Stimulated activated memory B cell treated with anti-CD40 and anti-IgM and Interleukin-4, amounts not matched to agents 10 μg/mL and 1 μg/mL and 100 μg/mL, for 72 hours (primary cell): ENCODE data around the gene LUC7L2.
"Not testable (repeated sequence)": the region's sequence is repeated elsewhere in the genome, so short reads cannot be mapped to it uniquely, and the experiment has no call there.

Experiments used
- ATAC-seq: fragments of 150-1000 bp; cut with Tn5 transposase; 2 replicates; pipeline ENCODE4 v1.10.0; 2021
- H3K27ac Mint-ChIP-seq: one replicate; pipeline ENCODE4 v1.8.0; 2022; ENCODE audit warnings: mild to moderate bottlenecking, mixed read lengths
- H3K27me3 Mint-ChIP-seq: one replicate; pipeline ENCODE4 v1.8.0; 2022; ENCODE audit warnings: mixed read lengths
- H3K36me3 Mint-ChIP-seq: one replicate; pipeline ENCODE4 v1.8.0; 2022; ENCODE audit warnings: mixed read lengths
- H3K4me1 Mint-ChIP-seq: one replicate; pipeline ENCODE4 v1.8.0; 2022; ENCODE audit warnings: mixed read lengths
- H3K4me3 Mint-ChIP-seq: one replicate; pipeline ENCODE4 v1.8.0; 2022; ENCODE audit warnings: mild to moderate bottlenecking, moderate library complexity, mixed read lengths
- H3K9me3 Mint-ChIP-seq: one replicate; pipeline ENCODE4 v1.8.0; 2022; ENCODE audit warnings: mixed read lengths

LUC7L2 gene, protein sequence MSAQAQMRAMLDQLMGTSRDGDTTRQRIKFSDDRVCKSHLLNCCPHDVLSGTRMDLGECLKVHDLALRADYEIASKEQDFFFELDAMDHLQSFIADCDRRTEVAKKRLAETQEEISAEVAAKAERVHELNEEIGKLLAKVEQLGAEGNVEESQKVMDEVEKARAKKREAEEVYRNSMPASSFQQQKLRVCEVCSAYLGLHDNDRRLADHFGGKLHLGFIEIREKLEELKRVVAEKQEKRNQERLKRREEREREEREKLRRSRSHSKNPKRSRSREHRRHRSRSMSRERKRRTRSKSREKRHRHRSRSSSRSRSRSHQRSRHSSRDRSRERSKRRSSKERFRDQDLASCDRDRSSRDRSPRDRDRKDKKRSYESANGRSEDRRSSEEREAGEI

DNA sequence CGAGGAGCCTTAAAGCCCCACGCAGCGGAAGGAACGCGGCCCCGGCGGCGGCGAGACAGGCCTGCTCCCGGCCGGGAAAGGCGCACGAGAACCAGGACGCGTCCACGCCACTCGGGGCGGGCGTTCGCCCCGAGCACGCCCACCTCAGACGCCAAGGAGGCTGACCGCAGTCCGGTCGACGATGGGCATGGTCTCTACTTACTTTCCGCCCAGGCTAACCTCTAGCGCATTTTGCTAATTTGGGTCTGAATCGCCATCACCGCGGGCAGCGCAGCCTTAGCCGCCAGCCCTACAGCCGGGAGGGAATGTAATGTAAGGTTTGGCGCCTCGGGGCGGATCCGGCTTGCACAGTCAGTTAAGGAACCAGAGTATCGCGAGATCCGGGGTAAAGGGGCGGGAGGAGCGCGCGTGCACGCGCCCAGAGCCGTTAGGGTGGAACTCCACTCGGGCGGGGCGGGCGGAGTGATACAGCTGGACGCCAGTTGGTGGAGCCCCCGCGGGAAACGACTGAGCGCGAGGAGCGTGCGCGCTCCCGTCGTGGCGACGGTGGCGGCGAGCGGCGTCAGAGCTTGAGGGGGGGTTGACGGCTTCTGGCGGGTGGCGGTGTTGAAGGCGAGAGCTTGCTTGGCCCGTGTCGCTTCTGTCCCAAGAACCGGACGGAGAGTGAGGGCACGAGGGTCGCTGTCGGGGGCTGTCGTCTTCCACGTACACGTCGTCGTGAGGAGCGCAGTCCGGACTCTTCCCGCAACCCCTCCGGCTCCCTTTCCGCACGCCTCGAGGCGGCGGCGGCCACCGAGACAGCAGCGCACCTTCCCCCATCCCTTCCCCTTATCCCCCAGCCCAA is at the start of gene LUC7L2:
TSS of gene LUC7L2 (plus strand) at position 529 of the 844 bp plus-strand sequence. CDS start 368 bp downstream, outside the sequence.
- no peaks in the 10 kb centered on the region for H3K9me3 Mint-ChIP-seq
- peaks cover 36% of the 10 kb centered on the region for H3K4me1 Mint-ChIP-seq
- H3K4me3 Mint-ChIP-seq, result peak within 1 kb of the TSS; percentile 93
- peak within 1 kb of the TSS; percentile 95 for H3K27ac Mint-ChIP-seq
- ATAC-seq, result peak; percentile 93
- H3K36me3 Mint-ChIP-seq, result peaks cover 15% of the 10 kb centered on the region
- H3K27me3 Mint-ChIP-seq, result no peaks in the 10 kb centered on the region

DNA sequence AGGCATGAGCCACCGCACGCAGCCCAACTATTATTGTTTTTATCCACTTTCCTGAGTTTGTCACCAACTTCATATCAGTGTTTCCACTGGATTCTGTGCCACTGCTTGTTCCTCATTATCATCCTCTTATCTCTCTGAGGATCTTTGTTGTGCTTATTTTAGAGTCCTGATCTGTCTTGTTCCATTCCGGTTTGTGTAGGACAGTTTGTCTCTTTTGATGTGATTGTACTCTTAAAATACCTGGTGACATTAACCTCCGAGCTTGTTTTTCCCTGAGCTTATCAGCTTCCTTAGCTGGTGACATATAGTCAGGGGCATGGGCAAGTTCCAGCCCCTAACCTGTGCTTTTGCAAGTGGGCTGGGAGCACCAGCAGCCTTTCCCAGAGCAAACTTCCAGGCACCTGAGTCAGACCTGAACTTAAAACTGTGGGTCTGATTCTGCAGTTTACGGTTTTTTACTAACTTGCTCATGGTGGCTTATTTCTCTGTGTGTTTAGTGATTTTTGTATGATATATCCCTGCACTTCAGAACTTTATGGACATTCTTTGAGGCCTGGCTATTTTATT is 41.7 kb upstream of the LUC7L2 start:
- ATAC-seq, result no peak
- no peak overlapping the region for H3K4me3 Mint-ChIP-seq
- no peak overlapping the region for H3K27ac Mint-ChIP-seq
- H3K9me3 Mint-ChIP-seq, result no peaks in the 10 kb centered on the region
- H3K27me3 Mint-ChIP-seq, result no peaks in the 10 kb centered on the region
- no peaks in the 10 kb centered on the region for H3K4me1 Mint-ChIP-seq
- H3K36me3 Mint-ChIP-seq, result no peaks in the 10 kb centered on the region

DNA sequence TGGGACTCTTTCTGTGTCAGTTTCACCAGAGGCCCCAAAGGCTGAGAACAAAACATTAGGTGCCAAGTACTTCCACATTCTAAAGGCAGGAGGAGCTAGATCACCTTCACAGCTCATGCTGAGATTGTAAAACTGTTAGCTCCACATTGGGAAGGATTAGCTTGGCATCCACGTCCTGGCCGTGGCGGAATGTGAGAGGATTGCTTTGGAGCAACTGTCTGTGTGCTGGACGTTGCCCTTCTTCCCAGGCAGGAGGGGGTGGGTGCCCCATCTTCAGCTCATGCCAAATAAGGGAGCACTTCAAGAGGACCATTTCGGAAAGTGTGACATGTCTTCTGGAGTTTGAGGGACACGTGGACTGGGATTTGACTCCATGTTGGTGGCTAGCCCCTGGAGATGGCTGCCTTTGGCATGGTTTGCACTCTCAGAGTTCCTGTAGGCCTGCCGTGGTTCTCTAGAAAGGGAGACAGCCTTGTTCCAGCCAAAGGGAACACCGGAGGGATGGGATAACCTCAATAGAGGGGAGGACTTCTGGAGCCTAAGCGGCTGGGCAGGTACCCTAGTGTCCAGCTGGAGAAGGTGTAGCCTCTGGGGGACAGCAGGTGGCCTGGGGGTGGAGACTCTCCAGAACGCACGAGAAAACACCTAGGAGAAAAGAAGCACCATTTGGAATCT is 38.5 kb upstream of the LUC7L2 start:
- H3K36me3 Mint-ChIP-seq, result no peaks in the 10 kb centered on the region
- no peak for ATAC-seq

DNA sequence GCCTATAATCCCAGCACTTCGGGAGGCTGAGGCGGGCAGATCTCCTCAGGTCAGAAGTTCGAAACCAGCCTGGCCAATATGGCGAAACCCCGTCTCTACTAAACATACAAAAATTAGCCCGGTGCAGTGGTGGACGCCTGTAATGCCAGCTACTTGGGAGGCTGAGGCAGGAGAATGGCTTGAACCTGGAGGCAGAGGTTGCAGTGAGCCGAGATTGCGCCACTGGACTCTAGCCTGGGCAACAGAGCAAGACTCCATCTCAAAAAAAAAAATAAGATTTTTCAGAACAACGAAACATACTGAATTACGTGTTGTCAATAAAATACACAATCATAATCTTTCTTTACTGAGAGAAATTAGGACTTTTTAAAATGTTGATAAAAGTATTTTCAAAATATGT is 35.0 kb upstream of the LUC7L2 start:
- not testable (repeated sequence) for H3K27me3 Mint-ChIP-seq, H3K4me3 Mint-ChIP-seq, H3K4me1 Mint-ChIP-seq, H3K9me3 Mint-ChIP-seq, ATAC-seq, H3K36me3 Mint-ChIP-seq, H3K27ac Mint-ChIP-seq

More for the DNA sequence above, 38.5 kb upstream of the LUC7L2 start:
- H3K9me3 Mint-ChIP-seq, result no peaks in the 10 kb centered on the region
- no peaks in the 10 kb centered on the region for H3K27me3 Mint-ChIP-seq
- no peak overlapping the region for H3K4me3 Mint-ChIP-seq
- no peak overlapping the region for H3K27ac Mint-ChIP-seq
- H3K4me1 Mint-ChIP-seq, result no peaks in the 10 kb centered on the region

DNA sequence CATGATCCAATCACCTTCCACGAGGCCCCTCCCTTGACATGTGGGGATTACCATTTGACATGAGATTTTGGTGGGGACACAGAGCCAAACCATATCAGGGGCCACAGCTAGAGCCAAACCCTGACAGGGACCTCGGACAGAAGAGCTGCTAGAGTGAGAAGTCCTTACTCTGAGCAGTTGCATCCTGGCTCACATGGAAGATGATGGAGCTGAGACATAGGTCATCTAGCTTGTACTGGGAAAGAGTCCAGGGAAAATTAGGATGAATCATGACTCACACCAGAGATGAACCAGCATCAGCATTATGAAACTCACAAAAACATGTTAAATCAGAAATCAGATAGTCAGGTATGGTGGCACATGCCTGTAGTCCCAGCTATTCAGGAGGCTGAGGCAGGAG is 31.3 kb upstream of the LUC7L2 start:
- Mint-ChIP-seq H3K4me1 (no peaks in the 10 kb centered on the region), H3K36me3 (no peaks in the 10 kb centered on the region), H3K27me3 (no peaks in the 10 kb centered on the region), H3K4me3 (no peak overlapping the region), H3K27ac (no peak overlapping the region), H3K9me3 (no peaks in the 10 kb centered on the region)
- no peak for ATAC-seq

DNA sequence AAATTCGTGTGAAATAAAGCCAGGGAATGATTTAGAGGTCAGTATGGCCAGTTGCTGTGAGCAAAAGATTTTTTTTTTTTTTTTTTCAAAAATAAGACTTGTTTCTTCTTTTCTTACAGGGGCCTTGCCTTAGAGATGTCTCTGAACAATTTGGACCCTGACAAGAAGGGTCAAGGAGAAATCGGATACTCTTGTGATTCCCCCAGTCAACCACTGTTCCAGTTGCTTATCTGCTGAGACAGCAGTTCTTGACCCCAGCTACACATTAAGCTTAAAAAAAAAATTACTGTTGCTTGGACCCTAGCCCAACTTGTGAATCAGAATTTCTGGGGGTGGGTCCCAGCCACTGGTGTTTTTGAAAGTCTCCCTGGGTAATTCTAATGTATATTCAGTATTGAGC is 30.6 kb upstream of the LUC7L2 start:
- no peak overlapping the region for H3K4me3 Mint-ChIP-seq
- H3K4me1 Mint-ChIP-seq, result no peaks in the 10 kb centered on the region
- ATAC-seq, result no peak
- H3K36me3 Mint-ChIP-seq, result no peaks in the 10 kb centered on the region
- H3K27ac Mint-ChIP-seq, result no peak overlapping the region
- H3K9me3 Mint-ChIP-seq, result no peaks in the 10 kb centered on the region
- no peaks in the 10 kb centered on the region for H3K27me3 Mint-ChIP-seq

DNA sequence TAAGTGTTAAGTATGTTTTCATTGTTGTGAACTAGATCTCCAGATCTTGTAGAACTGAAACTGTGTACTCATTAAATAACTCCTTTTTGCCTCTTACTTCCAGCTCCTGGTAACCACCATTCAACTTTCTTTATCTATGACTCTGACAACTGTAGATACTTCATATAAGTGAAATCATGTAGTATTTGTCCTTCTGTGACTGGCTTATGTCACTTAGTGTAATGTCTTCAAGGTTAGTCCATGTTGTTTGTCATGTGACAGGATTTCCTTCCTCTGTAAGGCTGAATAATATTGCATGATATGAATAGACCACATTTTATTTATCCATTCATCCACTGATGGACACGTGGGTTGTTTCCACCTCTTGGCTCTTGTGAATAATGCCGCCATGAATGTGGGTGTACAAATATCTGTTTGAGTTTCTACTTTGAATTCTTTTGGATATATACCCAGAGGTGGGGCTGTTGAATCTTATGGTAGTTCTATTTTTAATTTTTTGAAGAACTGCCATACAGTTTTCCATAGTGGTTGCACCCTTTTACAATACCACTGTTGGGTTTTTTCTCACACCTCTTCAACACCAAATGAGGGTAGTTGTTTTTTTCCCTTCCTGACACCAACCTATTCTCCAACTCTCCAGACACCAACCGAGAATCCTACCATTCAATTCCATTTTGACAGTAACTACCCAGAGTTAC is 29.2 kb upstream of the LUC7L2 start:
- no peak for ATAC-seq
- H3K4me3 Mint-ChIP-seq, result no peak overlapping the region

DNA sequence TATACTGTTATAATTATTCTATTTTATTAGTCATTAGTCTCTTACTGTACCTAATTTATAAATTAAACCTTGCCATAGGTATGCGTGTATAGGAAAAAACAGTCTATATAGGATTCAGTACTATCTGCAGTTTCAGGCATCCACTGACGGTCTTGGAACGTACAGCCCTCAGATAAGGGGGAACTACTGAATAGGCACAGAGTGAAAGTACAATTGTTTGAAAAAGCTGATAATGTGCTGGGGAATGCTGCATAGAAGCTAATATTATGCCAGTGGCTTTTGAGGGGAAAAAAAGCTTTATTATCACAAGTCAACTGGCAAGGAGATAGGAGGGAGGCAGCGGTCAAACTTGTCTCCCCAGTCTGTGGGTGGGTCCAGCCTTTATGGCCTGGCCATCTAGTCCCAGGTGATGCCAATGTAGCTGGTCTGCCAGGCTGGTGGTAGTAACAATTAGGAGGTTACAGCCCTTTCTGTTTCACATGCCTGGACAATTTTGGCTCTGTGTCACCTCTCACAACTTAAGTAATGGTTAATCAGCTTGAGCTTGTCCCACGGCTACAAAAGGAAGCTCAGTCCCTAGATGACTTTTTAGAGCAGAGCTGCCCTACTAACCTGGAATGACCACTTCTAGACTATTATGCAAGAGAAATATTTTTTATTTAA is 26.9 kb upstream of the LUC7L2 start:
- H3K27me3 Mint-ChIP-seq, result no peaks in the 10 kb centered on the region
- H3K9me3 Mint-ChIP-seq, result no peaks in the 10 kb centered on the region
- ATAC-seq, result no peak
- no peak overlapping the region for H3K4me3 Mint-ChIP-seq
- H3K36me3 Mint-ChIP-seq, result no peaks in the 10 kb centered on the region
- H3K4me1 Mint-ChIP-seq, result no peaks in the 10 kb centered on the region
- H3K27ac Mint-ChIP-seq, result no peak overlapping the region

More for the DNA sequence above, 29.2 kb upstream of the LUC7L2 start:
- Mint-ChIP-seq H3K27ac (no peak overlapping the region), H3K36me3 (no peaks in the 10 kb centered on the region), H3K27me3 (no peaks in the 10 kb centered on the region), H3K9me3 (no peaks in the 10 kb centered on the region), H3K4me1 (no peaks in the 10 kb centered on the region)

DNA sequence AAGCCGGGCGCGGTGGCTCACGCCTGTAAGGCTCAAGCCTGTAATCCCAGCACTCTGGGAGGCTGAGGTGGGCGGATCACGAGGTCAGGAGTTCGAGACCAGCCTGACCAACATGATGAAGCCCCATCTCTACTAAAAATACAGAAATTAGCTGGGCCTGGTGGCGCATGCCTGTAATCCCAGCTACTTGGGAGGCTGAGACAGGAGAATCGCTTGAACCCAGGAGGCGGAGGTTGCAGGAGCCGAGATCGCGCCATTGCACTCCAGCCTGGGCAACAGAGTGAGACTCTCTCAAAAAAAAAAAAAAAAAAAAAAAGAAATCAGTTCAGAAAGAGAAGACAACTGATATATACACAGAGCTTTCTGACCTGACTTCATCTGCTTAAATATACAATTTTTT is 26.3 kb upstream of the LUC7L2 start:
- not testable (repeated sequence) for H3K4me1 Mint-ChIP-seq, H3K36me3 Mint-ChIP-seq, H3K9me3 Mint-ChIP-seq, H3K27me3 Mint-ChIP-seq, ATAC-seq, H3K27ac Mint-ChIP-seq, H3K4me3 Mint-ChIP-seq

DNA sequence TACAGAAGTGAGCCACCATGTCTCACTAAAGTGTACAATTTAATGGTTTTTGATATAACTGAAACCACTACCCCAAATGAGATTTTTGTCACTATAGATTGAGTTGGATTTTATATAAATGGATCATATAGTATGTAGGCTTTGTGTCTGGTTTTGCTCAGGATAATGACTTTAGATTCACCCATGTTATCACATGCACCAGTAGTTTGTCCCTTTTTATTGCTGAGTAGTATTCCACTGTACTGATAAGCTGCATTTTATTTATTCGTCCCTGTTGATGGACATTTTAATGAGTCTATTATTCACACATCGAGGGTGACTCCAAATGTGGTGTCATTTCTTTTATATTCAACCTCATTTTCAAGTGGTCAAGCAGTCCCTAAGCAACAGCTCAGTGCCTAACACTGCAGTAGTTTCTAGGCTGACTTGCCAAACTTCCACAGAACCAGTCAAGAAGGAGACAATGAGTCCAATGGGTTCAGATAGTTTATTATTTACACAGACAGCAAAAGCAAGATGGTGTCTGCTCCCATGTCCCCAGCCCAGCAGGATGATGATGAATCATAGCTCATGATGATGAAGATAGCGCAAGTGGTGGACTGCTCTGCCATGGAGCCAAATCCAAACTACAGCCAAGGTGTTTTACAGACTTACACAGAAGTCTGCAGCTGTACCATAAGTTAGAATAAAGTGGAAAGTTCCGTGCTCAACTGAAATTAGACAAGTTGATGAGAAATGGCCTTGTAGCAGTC is 25.1 kb upstream of the LUC7L2 start:
- Mint-ChIP-seq H3K4me1 (peaks cover 4% of the 10 kb centered on the region), H3K4me3 (no peak overlapping the region), H3K9me3 (peaks cover 5% of the 10 kb centered on the region), H3K36me3 (no peaks in the 10 kb centered on the region), H3K27ac (no peak overlapping the region), H3K27me3 (no peaks in the 10 kb centered on the region)
- ATAC-seq, result no peak

DNA sequence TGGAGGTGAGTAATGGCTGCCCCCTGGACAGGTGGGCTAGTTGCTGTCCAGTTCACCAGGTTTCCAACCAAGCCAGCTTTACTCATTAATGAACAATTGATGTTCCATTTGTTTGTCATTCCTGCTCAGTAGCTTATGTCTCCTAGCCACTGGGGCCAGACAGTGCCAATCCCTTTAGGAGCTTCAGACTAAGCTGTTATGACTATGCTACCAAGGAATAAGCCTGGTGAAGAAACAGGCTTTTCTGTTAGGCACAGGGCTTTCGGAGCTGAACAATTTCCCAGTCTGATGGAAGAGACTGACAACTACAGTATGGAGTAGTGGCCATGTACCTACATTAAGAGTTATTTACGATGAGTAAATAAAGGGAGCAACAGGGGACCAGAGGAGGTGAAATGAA is 20.7 kb upstream of the LUC7L2 start:
- Mint-ChIP-seq H3K27me3 (no peaks in the 10 kb centered on the region), H3K4me1 (peaks cover 26% of the 10 kb centered on the region)

DNA sequence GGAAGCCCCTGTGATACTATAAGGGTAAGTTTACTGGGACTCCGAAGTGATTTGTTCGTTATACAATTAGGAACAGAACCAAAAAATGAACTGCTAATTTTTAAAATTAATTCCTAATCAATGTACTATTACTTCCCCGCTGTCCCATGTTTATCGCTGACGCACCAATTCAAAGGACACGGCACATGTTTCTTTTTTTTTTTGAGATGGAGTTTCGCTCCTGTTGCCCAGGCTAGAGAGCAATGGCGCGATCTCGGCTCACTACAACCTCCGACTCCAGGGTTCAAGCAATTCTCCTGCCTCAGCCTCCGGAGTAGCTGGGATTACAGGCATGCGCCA is 20.0 kb upstream of the LUC7L2 start:
- peak overlapping the region; percentile 99 for H3K27ac Mint-ChIP-seq
- ATAC-seq, result no peak
- peaks cover 26% of the 10 kb centered on the region for H3K4me1 Mint-ChIP-seq
- H3K36me3 Mint-ChIP-seq, result peaks cover 7% of the 10 kb centered on the region
- peaks cover 5% of the 10 kb centered on the region for H3K9me3 Mint-ChIP-seq
- no peaks in the 10 kb centered on the region for H3K27me3 Mint-ChIP-seq
- H3K4me3 Mint-ChIP-seq, result peak overlapping the region; percentile 88

More for the DNA sequence above, 20.7 kb upstream of the LUC7L2 start:
- ATAC-seq, result no peak
- H3K36me3 Mint-ChIP-seq, result peaks cover 7% of the 10 kb centered on the region
- H3K4me3 Mint-ChIP-seq, result peak overlapping the region; percentile 50
- peaks cover 5% of the 10 kb centered on the region for H3K9me3 Mint-ChIP-seq
- peak overlapping the region; percentile 99 for H3K27ac Mint-ChIP-seq

DNA sequence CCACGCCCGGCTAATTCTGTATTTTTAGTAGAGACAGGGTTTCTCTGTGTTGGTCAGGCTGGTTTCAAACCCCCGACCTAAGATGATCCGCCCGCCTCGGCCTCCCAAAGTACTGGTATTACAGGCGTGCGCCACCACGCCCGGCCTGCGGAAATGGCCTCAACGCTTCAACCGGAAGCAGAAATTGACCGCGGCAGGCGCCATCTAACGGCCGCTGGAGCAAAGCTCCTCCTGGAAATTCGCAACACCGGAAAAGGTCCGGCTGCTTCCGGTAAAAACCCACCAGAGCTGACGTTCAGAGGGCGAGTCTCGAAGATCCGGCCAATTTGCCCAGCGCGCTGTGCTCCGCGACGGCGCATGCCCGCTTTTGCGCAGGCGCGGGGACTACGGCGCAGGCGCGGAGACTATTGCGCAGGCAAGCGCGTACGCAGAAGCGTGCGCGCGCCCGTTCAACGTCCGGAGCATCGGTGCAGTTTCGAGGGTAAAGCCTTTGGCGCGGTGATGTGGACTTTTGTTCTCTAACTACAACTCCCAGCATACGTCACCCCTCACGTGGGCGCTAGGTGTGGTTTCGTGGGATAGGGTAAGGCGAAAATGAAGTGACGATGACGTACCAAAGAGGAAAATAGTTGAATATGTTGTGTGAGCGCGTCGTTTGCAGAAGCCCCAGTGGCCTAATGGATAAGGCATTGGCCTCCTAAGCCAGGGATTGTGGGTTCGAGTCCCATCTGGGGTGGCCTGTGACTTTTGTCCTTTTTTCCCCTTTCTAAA is 19.5 kb upstream of the LUC7L2 start:
- Mint-ChIP-seq H3K4me1 (peaks cover 32% of the 10 kb centered on the region), H3K27ac (peak overlapping the region; percentile 99), H3K36me3 (peaks cover 7% of the 10 kb centered on the region), H3K4me3 (peak overlapping the region; percentile 88), H3K27me3 (no peaks in the 10 kb centered on the region), H3K9me3 (peaks cover 5% of the 10 kb centered on the region)
- peak; percentile 94 for ATAC-seq
